SJCRH30 (cell line): Measurements from ENCODE around the gene PRKCE. TPM values are rescaled to one million over a fixed set of nuclear protein-coding genes. Genes with fewer than 3 reads are reported as not detected.

Experiments used
- DNase-seq, 2 experiments: peaks; one replicate each; pipeline ENCODE4 v3.0.0-alpha.2; 2015 to 2020
- H3K27ac ChIP-seq: fragments of 250-450 bp; sonication (Bioruptor Pico); 2 replicates; pipeline ENCODE4 v1.5.1; 2020; ENCODE audit warnings: mild to moderate bottlenecking, moderate library complexity
- H3K27me3 ChIP-seq: fragments of 250-450 bp; sonication (Bioruptor Pico); 2 replicates; pipeline ENCODE4 v1.5.1; 2020; ENCODE audit warnings: mild to moderate bottlenecking, moderate library complexity
- H3K36me3 ChIP-seq: fragments of 250-450 bp; sonication (Bioruptor Pico); 2 replicates; pipeline ENCODE4 v1.5.1; 2020; ENCODE audit warnings: mild to moderate bottlenecking, moderate library complexity
- H3K4me1 ChIP-seq: fragments of 250-450 bp; sonication (Bioruptor Pico); 2 replicates; pipeline ENCODE4 v1.5.1; 2020; ENCODE audit warnings: mild to moderate bottlenecking, moderate library complexity
- H3K4me3 ChIP-seq: fragments of 250-450 bp; sonication (Bioruptor Pico); 2 replicates; pipeline ENCODE4 v1.5.1; 2020; ENCODE audit warnings: mild to moderate bottlenecking, moderate library complexity
- H3K9me3 ChIP-seq: fragments of 250-450 bp; sonication (Bioruptor Pico); replicated peaks from 2 replicates; pipeline ENCODE4 v1.5.1; 2020; ENCODE audit warnings: mild to moderate bottlenecking, moderate library complexity
- total RNA-seq: library from RNA; depleted of rRNA; stranded (reverse); fragments of >200 nt; shearing (Covaris generic); gene quantifications from 2 replicates; pipeline ENCODE4 v1.2.3, GENCODE V29; 2014

The PRKCE gene
- total RNA-seq, 1 experiment from 2014 or later, result 11.9 TPM

- Histone ChIP-seq H3K36me3 (no peaks in the 10 kb centered on the region), H3K4me1 (peaks cover 10% of the 10 kb centered on the region; the same call in 1 of the 2 replicates), H3K27ac (no peak overlapping the region), H3K9me3 (no peaks in the 10 kb centered on the region), H3K4me3 (no peak overlapping the region), H3K27me3 (no peaks in the 10 kb centered on the region)
- no peak for DNase-seq
Measured at GRCh38 chr2:46177461-46178089, 526.1 kb downstream of the PRKCE start.

GRCh38 chr2:46179037-46179621, 527.7 kb downstream of the PRKCE start:
- Histone ChIP-seq H3K36me3 (no peaks in the 10 kb centered on the region), H3K9me3 (no peaks in the 10 kb centered on the region), H3K4me1 (peaks cover 10% of the 10 kb centered on the region; the same call in 1 of the 2 replicates), H3K27ac (peak overlapping the region; percentile 14; the same call in 1 of the 2 replicates), H3K4me3 (no peak overlapping the region), H3K27me3 (no peaks in the 10 kb centered on the region)
- DNase-seq, result peak; percentile 60 to 70

GRCh38 chr2:46180189-46180588, 528.7 kb downstream of the PRKCE start:
- no peak for DNase-seq
- Histone ChIP-seq H3K9me3 (no peaks in the 10 kb centered on the region), H3K27ac (no peak overlapping the region), H3K4me1 (peaks cover 10% of the 10 kb centered on the region; the same call in 1 of the 2 replicates), H3K36me3 (no peaks in the 10 kb centered on the region; the same call in 1 of the 2 replicates), H3K4me3 (no peak overlapping the region), H3K27me3 (no peaks in the 10 kb centered on the region)

GRCh38 chr2:46181306-46181705, 529.8 kb downstream of the PRKCE start:
- no peak overlapping the region for H3K4me3 ChIP-seq
- DNase-seq, result no peak
- peaks cover 10% of the 10 kb centered on the region; the same call in 1 of the 2 replicates for H3K4me1 ChIP-seq
- no peaks in the 10 kb centered on the region for H3K9me3 ChIP-seq
- H3K27me3 ChIP-seq, result no peaks in the 10 kb centered on the region
- no peaks in the 10 kb centered on the region; the same call in 1 of the 2 replicates for H3K36me3 ChIP-seq
- H3K27ac ChIP-seq, result no peak overlapping the region

- peaks cover 10% of the 10 kb centered on the region; the same call in 1 of the 2 replicates for H3K4me1 ChIP-seq
- DNase-seq, result no peak
- no peak overlapping the region for H3K27ac ChIP-seq
- H3K4me3 ChIP-seq, result no peak overlapping the region
- H3K9me3 ChIP-seq, result no peaks in the 10 kb centered on the region
- no peaks in the 10 kb centered on the region; the same call in 1 of the 2 replicates for H3K36me3 ChIP-seq
- no peaks in the 10 kb centered on the region for H3K27me3 ChIP-seq
Measured at GRCh38 chr2:46181789-46182530, 530.5 kb downstream of the PRKCE start.

GRCh38 chr2:46183426-46183825, 532.0 kb downstream of the PRKCE start:
- no peak overlapping the region for H3K4me3 ChIP-seq
- no peak overlapping the region for H3K27ac ChIP-seq
- H3K36me3 ChIP-seq, result no peaks in the 10 kb centered on the region; the same call in 1 of the 2 replicates
- H3K4me1 ChIP-seq, result peaks cover 10% of the 10 kb centered on the region; the same call in 1 of the 2 replicates
- no peaks in the 10 kb centered on the region for H3K9me3 ChIP-seq
- H3K27me3 ChIP-seq, result no peaks in the 10 kb centered on the region
- no peak for DNase-seq

GRCh38 chr2:46184794-46185583, 533.5 kb downstream of the PRKCE start:
- H3K27ac ChIP-seq, result no peak overlapping the region
- peak in 1 of 2 experiments; percentile 22 for DNase-seq
- H3K4me3 ChIP-seq, result no peak overlapping the region
- no peaks in the 10 kb centered on the region for H3K27me3 ChIP-seq
- H3K36me3 ChIP-seq, result no peaks in the 10 kb centered on the region; the same call in 1 of the 2 replicates
- no peaks in the 10 kb centered on the region for H3K9me3 ChIP-seq
- H3K4me1 ChIP-seq, result no peaks in the 10 kb centered on the region

- H3K9me3 ChIP-seq, result no peaks in the 10 kb centered on the region
- no peaks in the 10 kb centered on the region for H3K27me3 ChIP-seq
- no peak for DNase-seq
- no peak overlapping the region for H3K27ac ChIP-seq
- no peak overlapping the region for H3K4me3 ChIP-seq
- no peaks in the 10 kb centered on the region for H3K4me1 ChIP-seq
- no peaks in the 10 kb centered on the region; the same call in 1 of the 2 replicates for H3K36me3 ChIP-seq
Measured at GRCh38 chr2:46187112-46187618, 535.7 kb downstream of the PRKCE start.

GRCh38 chr2:46188041-46188716, 536.7 kb downstream of the PRKCE start:
- H3K4me3 ChIP-seq, result no peak overlapping the region
- no peak overlapping the region for H3K27ac ChIP-seq
- DNase-seq, result no peak
- H3K4me1 ChIP-seq, result no peaks in the 10 kb centered on the region
- no peaks in the 10 kb centered on the region; the same call in 1 of the 2 replicates for H3K36me3 ChIP-seq
- H3K9me3 ChIP-seq, result no peaks in the 10 kb centered on the region
- H3K27me3 ChIP-seq, result no peaks in the 10 kb centered on the region

- no peak for DNase-seq
- Histone ChIP-seq H3K36me3 (no peaks in the 10 kb centered on the region), H3K4me3 (no peak overlapping the region), H3K27me3 (no peaks in the 10 kb centered on the region), H3K27ac (no peak overlapping the region), H3K9me3 (no peaks in the 10 kb centered on the region), H3K4me1 (no peaks in the 10 kb centered on the region)
Measured at GRCh38 chr2:46193356-46193755, 541.9 kb downstream of the PRKCE start.

- Histone ChIP-seq H3K27ac (no peak overlapping the region), H3K36me3 (no peaks in the 10 kb centered on the region), H3K4me1 (no peaks in the 10 kb centered on the region), H3K9me3 (no peaks in the 10 kb centered on the region), H3K27me3 (no peaks in the 10 kb centered on the region), H3K4me3 (no peak overlapping the region)
- no peak for DNase-seq
Measured at GRCh38 chr2:46193855-46194254, 542.4 kb downstream of the PRKCE start.

GRCh38 chr2:46194856-46195255, 543.4 kb downstream of the PRKCE start:
- DNase-seq, result no peak
- no peak overlapping the region for H3K27ac ChIP-seq
- H3K4me1 ChIP-seq, result no peaks in the 10 kb centered on the region
- no peaks in the 10 kb centered on the region for H3K36me3 ChIP-seq
- no peaks in the 10 kb centered on the region for H3K9me3 ChIP-seq
- H3K27me3 ChIP-seq, result no peaks in the 10 kb centered on the region
- H3K4me3 ChIP-seq, result no peak overlapping the region

GRCh38 chr2:46195819-46196218, 544.3 kb downstream of the PRKCE start:
- no peaks in the 10 kb centered on the region for H3K9me3 ChIP-seq
- no peak overlapping the region for H3K27ac ChIP-seq
- no peaks in the 10 kb centered on the region for H3K27me3 ChIP-seq
- H3K36me3 ChIP-seq, result no peaks in the 10 kb centered on the region
- no peak overlapping the region for H3K4me3 ChIP-seq
- no peaks in the 10 kb centered on the region for H3K4me1 ChIP-seq
- peak in 1 of 2 experiments; percentile 18 for DNase-seq
